ENCODE results near the gene LRMDA.

DNA sequence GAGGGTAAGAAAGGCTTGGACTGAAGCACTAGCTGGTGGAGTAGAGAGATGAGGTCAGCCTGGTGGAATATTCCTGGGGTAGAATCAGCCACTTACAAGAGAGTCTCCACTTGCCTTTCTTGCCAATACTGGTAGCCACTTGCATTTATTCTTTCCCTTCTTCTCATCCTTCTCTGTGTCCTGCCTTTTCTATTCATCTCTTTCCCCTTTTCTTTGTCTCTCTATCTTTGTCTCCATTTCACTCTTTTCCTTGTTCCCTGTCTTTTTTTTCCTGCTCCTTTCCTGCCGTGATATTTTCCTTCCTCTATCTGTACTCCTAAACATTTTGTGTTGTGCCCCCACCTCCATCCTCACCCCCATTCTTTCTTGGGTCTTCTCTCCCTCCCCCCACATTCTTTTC lies 214.3 kb downstream of the LRMDA start:
- TF ChIP-seq, protein P1, sequence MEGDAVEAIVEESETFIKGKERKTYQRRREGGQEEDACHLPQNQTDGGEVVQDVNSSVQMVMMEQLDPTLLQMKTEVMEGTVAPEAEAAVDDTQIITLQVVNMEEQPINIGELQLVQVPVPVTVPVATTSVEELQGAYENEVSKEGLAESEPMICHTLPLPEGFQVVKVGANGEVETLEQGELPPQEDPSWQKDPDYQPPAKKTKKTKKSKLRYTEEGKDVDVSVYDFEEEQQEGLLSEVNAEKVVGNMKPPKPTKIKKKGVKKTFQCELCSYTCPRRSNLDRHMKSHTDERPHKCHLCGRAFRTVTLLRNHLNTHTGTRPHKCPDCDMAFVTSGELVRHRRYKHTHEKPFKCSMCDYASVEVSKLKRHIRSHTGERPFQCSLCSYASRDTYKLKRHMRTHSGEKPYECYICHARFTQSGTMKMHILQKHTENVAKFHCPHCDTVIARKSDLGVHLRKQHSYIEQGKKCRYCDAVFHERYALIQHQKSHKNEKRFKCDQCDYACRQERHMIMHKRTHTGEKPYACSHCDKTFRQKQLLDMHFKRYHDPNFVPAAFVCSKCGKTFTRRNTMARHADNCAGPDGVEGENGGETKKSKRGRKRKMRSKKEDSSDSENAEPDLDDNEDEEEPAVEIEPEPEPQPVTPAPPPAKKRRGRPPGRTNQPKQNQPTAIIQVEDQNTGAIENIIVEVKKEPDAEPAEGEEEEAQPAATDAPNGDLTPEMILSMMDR (IDR thresholded peaks at IDR 0.05): no peak
- no peak for TF ChIP-seq POLR2A (IDR thresholded peaks at IDR 0.05)
